ENCODE results near the gene DDO.

GRCh38 chr6:110428153-110428552 lies 12.8 kb upstream of the DDO start:
- TF ChIP-seq, protein P1, sequence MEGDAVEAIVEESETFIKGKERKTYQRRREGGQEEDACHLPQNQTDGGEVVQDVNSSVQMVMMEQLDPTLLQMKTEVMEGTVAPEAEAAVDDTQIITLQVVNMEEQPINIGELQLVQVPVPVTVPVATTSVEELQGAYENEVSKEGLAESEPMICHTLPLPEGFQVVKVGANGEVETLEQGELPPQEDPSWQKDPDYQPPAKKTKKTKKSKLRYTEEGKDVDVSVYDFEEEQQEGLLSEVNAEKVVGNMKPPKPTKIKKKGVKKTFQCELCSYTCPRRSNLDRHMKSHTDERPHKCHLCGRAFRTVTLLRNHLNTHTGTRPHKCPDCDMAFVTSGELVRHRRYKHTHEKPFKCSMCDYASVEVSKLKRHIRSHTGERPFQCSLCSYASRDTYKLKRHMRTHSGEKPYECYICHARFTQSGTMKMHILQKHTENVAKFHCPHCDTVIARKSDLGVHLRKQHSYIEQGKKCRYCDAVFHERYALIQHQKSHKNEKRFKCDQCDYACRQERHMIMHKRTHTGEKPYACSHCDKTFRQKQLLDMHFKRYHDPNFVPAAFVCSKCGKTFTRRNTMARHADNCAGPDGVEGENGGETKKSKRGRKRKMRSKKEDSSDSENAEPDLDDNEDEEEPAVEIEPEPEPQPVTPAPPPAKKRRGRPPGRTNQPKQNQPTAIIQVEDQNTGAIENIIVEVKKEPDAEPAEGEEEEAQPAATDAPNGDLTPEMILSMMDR (IDR thresholded peaks at IDR 0.05; ENCODE audit: extremely low read depth in 1 of 2, insufficient read depth in 1 of 2, low read depth in 1 of 2, low read length in 2 of 2) = no peak
- TF ChIP-seq GATA2 (IDR thresholded peaks at IDR 0.05; ENCODE audit: insufficient read depth, insufficient read length, low read depth, low read length) = no peak
- TF ChIP-seq POLR2A (IDR thresholded peaks at IDR 0.05; ENCODE audit: low read depth, low read length) = no peak
- TF ChIP-seq, protein P2, sequence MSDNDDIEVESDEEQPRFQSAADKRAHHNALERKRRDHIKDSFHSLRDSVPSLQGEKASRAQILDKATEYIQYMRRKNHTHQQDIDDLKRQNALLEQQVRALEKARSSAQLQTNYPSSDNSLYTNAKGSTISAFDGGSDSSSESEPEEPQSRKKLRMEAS (IDR thresholded peaks at IDR 0.05; ENCODE audit: insufficient read depth, insufficient read length) = no peak
- TF ChIP-seq EZH2 (IDR thresholded peaks at IDR 0.05; ENCODE audit: borderline replicate concordance, low read depth, low read length, severe bottlenecking) = no peak
- TF ChIP-seq POLR2AphosphoS5 (IDR thresholded peaks at IDR 0.05; ENCODE audit: insufficient read depth, low read depth, low read length) = no peak
- no peak for TF ChIP-seq MYC (IDR thresholded peaks at IDR 0.05; ENCODE audit: low read depth, low read length)
